NCI-H1105 (cell line): Measurements from ENCODE around the gene CPSF4.
"Not testable (repeated sequence)": the region's sequence is repeated elsewhere in the genome, so short reads cannot be mapped to it uniquely, and the experiment has no call there.

Experiments
- DNase-seq: peaks from one replicate; lab custom pipeline; 2025; lab: John Stamatoyannopoulos, UW

CPSF4 gene

GRCh38 chr7:99493823-99494222, 55.1 kb downstream of the CPSF4 start:
- no peak for DNase-seq

DNA sequence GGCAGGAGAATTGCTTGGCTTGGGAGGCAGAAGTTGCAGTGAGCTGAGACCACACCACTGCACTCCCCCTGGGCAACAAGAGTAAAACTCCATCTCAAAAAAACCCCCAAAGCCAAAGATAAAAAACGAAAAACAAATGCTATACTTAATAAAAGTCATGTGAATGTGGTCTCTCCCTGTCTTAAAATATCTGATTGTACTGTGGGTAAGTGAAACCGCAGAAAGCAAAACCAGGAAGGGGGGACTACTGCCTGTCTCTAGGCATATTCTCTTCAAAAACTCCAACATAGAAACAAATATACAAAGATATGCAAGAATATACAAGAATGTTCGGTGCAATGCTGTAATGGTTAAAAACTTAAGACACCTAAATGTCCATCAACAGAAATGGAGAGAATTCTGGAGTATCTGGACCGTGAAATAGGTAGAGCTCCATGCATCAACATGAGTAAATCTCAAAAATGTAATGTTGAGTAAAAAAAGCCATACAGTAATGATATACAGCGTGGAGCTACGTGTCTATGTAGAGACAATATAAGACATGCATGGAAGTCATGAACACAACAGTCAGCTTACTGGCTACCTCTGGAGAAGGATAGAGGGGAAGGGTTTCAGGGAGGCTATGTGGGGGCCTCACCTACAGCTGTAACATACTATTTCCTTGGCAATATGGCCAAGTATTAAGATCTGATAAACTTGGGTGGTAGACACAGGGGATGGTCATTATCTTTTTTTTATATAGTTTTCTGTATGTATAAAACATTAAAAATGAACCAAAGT, 59.2 kb downstream of the CPSF4 start:
- DNase-seq: no peak

GRCh38 chr7:99498546-99498944, 59.8 kb downstream of the CPSF4 start:
- no peak for DNase-seq

DNA sequence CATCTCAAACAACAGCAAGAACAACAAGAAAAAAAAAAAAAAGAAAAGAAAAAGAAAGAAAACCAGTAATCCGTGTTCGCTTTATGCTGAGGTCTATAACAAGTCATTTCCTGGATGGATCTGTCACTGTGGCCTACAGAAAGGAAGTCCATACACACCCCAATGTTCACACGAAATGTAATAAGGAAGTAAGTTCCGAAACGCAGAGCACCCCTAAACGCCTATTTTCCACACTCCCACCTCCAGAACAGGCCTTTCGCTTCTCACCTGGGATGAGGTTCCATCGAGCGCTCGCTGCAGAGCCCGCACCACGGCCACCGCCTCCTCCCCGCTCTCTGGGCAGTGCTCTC, 60.6 kb downstream of the CPSF4 start:
- no peak for DNase-seq

DNA sequence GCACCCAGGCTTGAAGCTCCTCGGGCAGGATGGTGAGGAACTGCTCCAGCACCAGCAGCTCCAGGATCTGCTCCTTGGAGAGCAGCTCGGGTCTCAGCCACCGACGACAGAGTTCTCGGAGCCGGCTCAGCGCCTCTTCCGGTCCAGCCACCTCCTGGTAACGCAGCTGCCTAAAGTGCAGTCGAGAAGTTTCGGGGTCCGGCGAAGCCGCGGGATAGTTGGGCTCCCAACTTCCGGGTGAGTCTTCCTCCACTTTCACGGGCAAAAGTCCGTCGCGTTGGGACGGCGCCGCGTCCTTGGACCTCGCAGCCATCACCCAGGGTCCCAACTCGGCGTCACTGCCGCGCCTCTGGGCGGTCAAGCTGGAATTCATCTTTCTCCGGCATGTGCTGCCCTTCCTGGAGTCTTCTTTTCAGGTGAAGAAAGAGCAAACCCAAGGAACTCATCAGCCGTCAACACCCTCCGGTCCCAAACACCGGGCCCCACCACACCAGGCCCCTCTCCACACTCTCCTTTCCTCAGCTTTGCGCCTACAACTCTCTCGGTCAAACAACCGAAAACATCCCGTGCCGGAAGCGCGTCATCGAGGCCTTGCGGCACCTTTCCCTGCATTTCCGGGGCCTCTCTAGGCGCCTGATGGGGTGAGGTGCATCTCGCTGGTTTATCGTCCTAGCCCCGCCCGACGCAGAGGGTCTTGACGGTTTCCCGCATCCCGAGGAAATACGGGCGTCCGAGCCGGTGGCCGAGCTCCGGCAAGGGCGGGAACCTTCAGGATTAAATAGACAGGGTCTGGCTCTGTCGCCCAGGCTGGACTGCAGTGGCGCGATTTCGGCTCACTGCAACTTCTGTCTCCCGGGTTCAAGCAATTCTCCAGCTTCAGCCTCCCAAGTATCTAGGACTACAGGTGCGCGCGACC, 61.2 kb downstream of the CPSF4 start, which contains the start of gene ZNF394:
TSS of gene ZNF394 (minus strand) at position 561 of the 916 bp plus-strand sequence. CDS start at position 373, 188 bp downstream.
- peak; percentile 88 for DNase-seq

DNA sequence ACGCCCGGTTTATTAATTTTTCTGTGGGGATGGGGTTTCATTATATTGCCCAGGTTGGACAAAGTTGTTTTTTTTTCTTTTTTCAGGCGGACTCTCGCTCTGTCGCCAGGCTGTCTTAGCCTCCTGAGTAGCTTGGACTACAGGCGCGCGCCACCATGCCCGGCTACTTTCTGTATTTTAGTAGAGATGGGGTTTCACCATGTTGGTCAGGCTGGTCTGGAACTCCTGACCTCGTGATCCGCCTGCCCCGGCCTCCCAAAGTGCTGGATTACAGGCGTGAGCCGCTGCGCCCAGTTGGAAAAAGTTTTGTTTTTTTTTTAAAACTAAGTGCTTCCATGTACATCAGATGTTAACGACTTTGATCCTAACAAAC, 61.9 kb downstream of the CPSF4 start:
- DNase-seq: no peak

- not testable (repeated sequence) for DNase-seq
These were observed 62.5 kb downstream of the CPSF4 start for GRCh38 chr7:99501236-99501635.

GRCh38 chr7:99504281-99504602, 65.5 kb downstream of the CPSF4 start:
- DNase-seq: peak; percentile 96

- peak; percentile 89 for DNase-seq
These were observed 66.0 kb downstream of the CPSF4 start, which contains the start of gene ZKSCAN5 for GRCh38 chr7:99504603-99505323. TSS of gene ZKSCAN5 (plus strand) at chr7:99504662. CDS start at chr7:99506045, 1,383 bp downstream.

DNA sequence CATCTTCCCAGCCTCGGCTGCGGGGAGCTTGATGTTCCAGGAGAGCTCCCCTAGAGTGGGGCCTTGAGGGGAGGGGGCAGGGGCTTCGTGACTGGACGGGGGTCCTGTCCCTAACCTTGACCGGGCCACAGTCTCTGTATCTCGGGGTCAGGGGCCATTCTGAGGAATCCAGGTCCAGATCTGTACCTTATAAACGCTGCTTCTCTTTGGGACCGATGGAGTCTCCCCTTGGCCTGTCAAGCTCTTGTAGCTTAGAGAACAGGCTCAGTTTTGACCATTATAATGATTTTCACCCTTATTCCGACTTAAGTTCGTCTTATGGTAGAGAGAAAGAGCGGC, 66.5 kb downstream of the CPSF4 start:
- no peak for DNase-seq
